GM12878 (cell line): ENCODE data around the gene PLEKHH1. TPM values are rescaled to one million over a fixed set of nuclear protein-coding genes. Genes with fewer than 3 reads are reported as not detected.

Experiments used
- ATAC-seq: fragments of 200-7000 bp; cut with Tn5 transposase; 3 replicates; pipeline ENCODE4 v1.9.1; 2020; ENCODE audit warnings: mild to moderate bottlenecking, moderate library complexity
- BruUV-seq: library from RNA; stranded (reverse); fragments of 400-500 nt; replicated peaks from 2 replicates; lab custom pipeline; 2021; lab: Mats Ljungman, UMichigan
- CTCF ChIA-PET: fragments of 300-600 bp; sonication (Branson Sonifier 250); formaldehyde crosslinking; extraction: SDS; loops from one replicate; lab custom pipeline; 2021; ENCODE audit warnings: inconsistent platforms; lab: Yijun Ruan, JAX
- POLR2A ChIA-PET: fragments of 350-600 bp; formaldehyde crosslinking; extraction: SDS; loops from one replicate; lab custom pipeline; 2021; ENCODE audit warnings: inconsistent platforms; lab: Charles Lee
- RAD21 ChIA-PET: fragments of 300-600 bp; sonication (Branson Sonifier 250); formaldehyde crosslinking; loops from one replicate; lab custom pipeline; 2023; ENCODE audit warnings: antibody characterized with exemption; ENCODE audit not compliant: unreplicated experiment; lab: Charles Lee
- SMC1A ChIA-PET: fragments of 300-600 bp; sonication (Branson Sonifier 250); formaldehyde crosslinking; loops from one replicate; lab custom pipeline; 2023; ENCODE audit not compliant: unreplicated experiment, uncharacterized antibody; lab: Charles Lee
- DNase-seq: peaks from one replicate; pipeline ENCODE4 v3.0.0-alpha.2; 2011; ENCODE audit warnings: low read depth, low spot score
- FAIRE-seq: peaks from 3 replicates; lab custom pipeline; 2011; peaks lifted over from hg19 to GRCh38; lab: Jason Lieb, UNC
- H2AFZ ChIP-seq: 2 replicates; pipeline ENCODE4 v1.6.0; 2011; ENCODE audit warnings: low read depth, low read length, control low read depth; ENCODE audit not compliant: control insufficient read depth
- H3K27ac ChIP-seq: 2 replicates; pipeline ENCODE4 v1.5.1; 2011; ENCODE audit warnings: control low read depth; ENCODE audit not compliant: control insufficient read depth, insufficient read depth
- H3K27me3 ChIP-seq, 2 experiments: replicated peaks in 1 of 2; 2 replicates each; pipeline versions ENCODE4 v1.6.0 to v1.6.1; 2011; ENCODE audit warnings: low read length in 1 of 2; ENCODE audit not compliant: control insufficient read depth in 2 of 2, insufficient read depth in 2 of 2
- H3K36me3 ChIP-seq, 2 experiments: 2 replicates each; pipeline ENCODE4 v1.5.1; 2011; ENCODE audit warnings: low read length in 1 of 2; ENCODE audit not compliant: control insufficient read depth in 2 of 2, insufficient read depth in 2 of 2
- H3K4me1 ChIP-seq: 2 replicates; pipeline ENCODE4 v1.6.1; 2011; ENCODE audit warnings: mild to moderate bottlenecking, low read length, moderate library complexity, mixed read lengths; ENCODE audit not compliant: control insufficient read depth, insufficient read depth
- H3K4me2 ChIP-seq: 2 replicates; pipeline ENCODE4 v1.6.0; 2011; ENCODE audit warnings: control low read depth; ENCODE audit not compliant: control insufficient read depth, insufficient read depth
- H3K4me3 ChIP-seq: fragments of 200-600 bp; sonication (generic); 2 replicates; pipeline ENCODE4 v1.5.1; 2016
- H3K79me2 ChIP-seq: 2 replicates; pipeline ENCODE4 v1.6.0; 2011; ENCODE audit warnings: low read length; ENCODE audit not compliant: control insufficient read depth, insufficient read depth
- H3K9ac ChIP-seq: 2 replicates; pipeline ENCODE4 v1.8.0; 2011; ENCODE audit warnings: low read length, control low read depth, mixed read lengths; ENCODE audit not compliant: control insufficient read depth, insufficient read depth
- H3K9me3 ChIP-seq: replicated peaks from 3 replicates; pipeline ENCODE4 v1.5.1; 2011; ENCODE audit warnings: mild to moderate bottlenecking, low read length; ENCODE audit not compliant: control insufficient read depth, insufficient read depth
- H4K20me1 ChIP-seq: 2 replicates; pipeline ENCODE4 v1.6.0; 2011; ENCODE audit not compliant: control insufficient read depth, insufficient read depth
- ATF3 ChIP-seq: IDR thresholded peaks from 2 replicates; pipeline ENCODE4 v1.6.1; 2011; ENCODE audit warnings: low read depth, mild to moderate bottlenecking, low read length, moderate library complexity, borderline replicate concordance; ENCODE audit errors: extremely low read depth
- BCL11A ChIP-seq: IDR thresholded peaks from 2 replicates; pipeline ENCODE4 v1.6.1; 2011; ENCODE audit warnings: low read depth, low read length
- CREM ChIP-seq: IDR thresholded peaks from 2 replicates; pipeline ENCODE4 v1.6.1; 2014; ENCODE audit warnings: antibody characterized with exemption, low read depth
- FOS ChIP-seq: IDR thresholded peaks from 3 replicates; pipeline ENCODE4 v1.6.1; 2011; ENCODE audit warnings: borderline replicate concordance; ENCODE audit not compliant: insufficient read length; ENCODE audit errors: extremely low read depth
- GABPA ChIP-seq: IDR thresholded peaks from 2 replicates; pipeline ENCODE4 v1.6.1; 2014; ENCODE audit warnings: antibody characterized with exemption, low read depth, mild to moderate bottlenecking, inconsistent platforms
- IKZF1 ChIP-seq: fragments of 450-650 bp; conservative IDR thresholded peaks from 2 replicates; pipeline ENCODE4 v1.6.1; 2017; ENCODE audit warnings: antibody characterized with exemption, mild to moderate bottlenecking
- LARP7 ChIP-seq: fragments of 450-650 bp; IDR thresholded peaks from 2 replicates; pipeline ENCODE4 v1.6.1; 2017; ENCODE audit warnings: mild to moderate bottlenecking
- MXI1 ChIP-seq: fragments of 150-350 bp; IDR thresholded peaks from 2 replicates; pipeline ENCODE4 v1.6.1; 2011; ENCODE audit warnings: low read depth, mild to moderate bottlenecking, inconsistent platforms, low read length, improper control_type of control experiment
- MYB ChIP-seq: fragments of 150-350 bp; IDR thresholded peaks from 2 replicates; pipeline ENCODE4 v1.6.1; 2014; ENCODE audit warnings: mild to moderate bottlenecking, low read depth, low read length, borderline replicate concordance
- NR2C1 ChIP-seq: fragments of 450-650 bp; IDR thresholded peaks from 2 replicates; pipeline ENCODE4 v1.6.1; 2017; ENCODE audit warnings: antibody characterized with exemption, mild to moderate bottlenecking, moderate library complexity
- SIN3A ChIP-seq: IDR thresholded peaks from 2 replicates; pipeline ENCODE4 v1.6.1; 2012; ENCODE audit warnings: low read depth, low read length, improper control_type of control experiment
- SMAD1 ChIP-seq: fragments of 450-650 bp; IDR thresholded peaks from 2 replicates; pipeline ENCODE4 v1.6.1; 2018; ENCODE audit warnings: mild to moderate bottlenecking, low read depth; ENCODE audit not compliant: partially characterized antibody
- TAF1 ChIP-seq: IDR thresholded peaks from 2 replicates; pipeline ENCODE4 v1.6.1; 2011; ENCODE audit warnings: mild to moderate bottlenecking, low read depth, low read length, borderline replicate concordance
- ZNF384 ChIP-seq: IDR thresholded peaks from 2 replicates; pipeline ENCODE4 v1.6.1; 2012; ENCODE audit warnings: low read depth, mild to moderate bottlenecking, low read length, improper control_type of control experiment, borderline replicate concordance
- ZSCAN29 ChIP-seq: fragments of 450-650 bp; IDR thresholded peaks from 2 replicates; pipeline ENCODE4 v1.6.1; 2017; ENCODE audit warnings: mild to moderate bottlenecking, moderate library complexity
- WGBS: methylation state at CpG from one replicate; pipeline ENCODE4 v1.1.6; 2016; ENCODE audit warnings: low lambda C conversion rate; ENCODE audit not compliant: insufficient replicate concordance, insufficient coverage; ENCODE audit errors: missing lambda C conversion rate; 5-methylcytosine and 5-hydroxymethylcytosine counted together
- in situ Hi-C: fragments of 300-500 bp; cut with MboI; formaldehyde crosslinking; loops from 9 replicates; pipeline ENCODE4 v1.14.3; 2018; ENCODE audit warnings: mixed read lengths
- intact Hi-C: fragments of 100-400 bp; cut with micrococcal nuclease; formaldehyde crosslinking; loops from one replicate; pipeline ENCODE4 v1.14.2; 2022; ENCODE audit not compliant: unreplicated experiment
- polyA plus RNA-seq, 11 experiments: library from polyadenylated mRNA; depleted of rRNA in 4 of 11; unstranded in 6 of 11; stranded (reverse) in 5 of 11; fragments of >200 nt; fragmentation: Nextera tagmentation in 4 of 11; fragmentation: Illumina TruSeq in 1 of 11; extraction: Ambion mirVana in 4 of 11; extraction: Trizol in 1 of 11; gene quantifications; 1 replicate in 1 of 11; 2 replicates in 10 of 11; pipeline versions ENCODE4 v1.2.1 to v1.2.3, GENCODE V29; 2011 to 2016; ENCODE audit warnings: inconsistent platforms in 2 of 11, missing spikeins in 2 of 11, low read depth in 1 of 11
- total RNA-seq, 4 experiments: library from RNA; depleted of rRNA in 3 of 4; stranded (reverse); fragments of >200 nt in 3 of 4; fragmentation: Illumina TruSeq in 1 of 4; extraction: Trizol in 1 of 4; gene quantifications; 2 replicates each; pipeline versions ENCODE4 v1.2.1 to v1.2.3, GENCODE V29; 2013 to 2021
- TF ChIP-seq, protein P1 (sequence below): fragments of 450-650 bp; IDR thresholded peaks from 2 replicates; pipeline ENCODE4 v1.6.1; 2017; ENCODE audit warnings: mild to moderate bottlenecking
- TF ChIP-seq, protein P2 (sequence below): IDR thresholded peaks from 2 replicates; pipeline ENCODE4 v1.6.1; 2011; ENCODE audit warnings: mild to moderate bottlenecking, low read depth, low read length, moderate library complexity; ENCODE audit not compliant: insufficient replicate concordance

The PLEKHH1 gene
- total and polyA plus RNA-seq, 10 of the 15 experiments (the other 5 are each of a cell fraction or from before 2014, with no cell fraction given), result 0.11 to 0.95 (median 0.41) TPM

- TF ChIP-seq, protein P1, sequence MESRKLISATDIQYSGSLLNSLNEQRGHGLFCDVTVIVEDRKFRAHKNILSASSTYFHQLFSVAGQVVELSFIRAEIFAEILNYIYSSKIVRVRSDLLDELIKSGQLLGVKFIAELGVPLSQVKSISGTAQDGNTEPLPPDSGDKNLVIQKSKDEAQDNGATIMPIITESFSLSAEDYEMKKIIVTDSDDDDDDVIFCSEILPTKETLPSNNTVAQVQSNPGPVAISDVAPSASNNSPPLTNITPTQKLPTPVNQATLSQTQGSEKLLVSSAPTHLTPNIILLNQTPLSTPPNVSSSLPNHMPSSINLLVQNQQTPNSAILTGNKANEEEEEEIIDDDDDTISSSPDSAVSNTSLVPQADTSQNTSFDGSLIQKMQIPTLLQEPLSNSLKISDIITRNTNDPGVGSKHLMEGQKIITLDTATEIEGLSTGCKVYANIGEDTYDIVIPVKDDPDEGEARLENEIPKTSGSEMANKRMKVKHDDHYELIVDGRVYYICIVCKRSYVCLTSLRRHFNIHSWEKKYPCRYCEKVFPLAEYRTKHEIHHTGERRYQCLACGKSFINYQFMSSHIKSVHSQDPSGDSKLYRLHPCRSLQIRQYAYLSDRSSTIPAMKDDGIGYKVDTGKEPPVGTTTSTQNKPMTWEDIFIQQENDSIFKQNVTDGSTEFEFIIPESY, result no peak
- TF ChIP-seq SMAD1, result no peak
- no peak for TF ChIP-seq MYB
- no peak for TF ChIP-seq FOS
- TF ChIP-seq SIN3A, result no peak
- no peak for TF ChIP-seq TAF1
- TF ChIP-seq BCL11A, result no peak
- no peak for TF ChIP-seq ZNF384
- no peak for TF ChIP-seq CREM
- TF ChIP-seq LARP7, result no peak
Observed at GRCh38 chr14:67566908-67567307, 33.8 kb downstream of the PLEKHH1 start (continued).

GRCh38 chr14:67567654-67568053 lies 34.6 kb downstream of the PLEKHH1 start:
- DNase-seq, result no peak
- TF ChIP-seq SMAD1 (no peak), MXI1 (no peak), SIN3A (no peak), ATF3 (no peak), GABPA (no peak), IKZF1 (no peak), ZSCAN29 (no peak), NR2C1 (no peak)
- TF ChIP-seq, protein P2, sequence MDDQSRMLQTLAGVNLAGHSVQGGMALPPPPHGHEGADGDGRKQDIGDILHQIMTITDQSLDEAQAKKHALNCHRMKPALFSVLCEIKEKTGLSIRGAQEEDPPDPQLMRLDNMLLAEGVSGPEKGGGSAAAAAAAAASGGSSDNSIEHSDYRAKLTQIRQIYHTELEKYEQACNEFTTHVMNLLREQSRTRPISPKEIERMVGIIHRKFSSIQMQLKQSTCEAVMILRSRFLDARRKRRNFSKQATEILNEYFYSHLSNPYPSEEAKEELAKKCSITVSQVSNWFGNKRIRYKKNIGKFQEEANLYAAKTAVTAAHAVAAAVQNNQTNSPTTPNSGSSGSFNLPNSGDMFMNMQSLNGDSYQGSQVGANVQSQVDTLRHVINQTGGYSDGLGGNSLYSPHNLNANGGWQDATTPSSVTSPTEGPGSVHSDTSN, result no peak
- no peaks in the 10 kb centered on the region for H3K4me1 ChIP-seq
- ChIA-PET POLR2A (interaction anchor here (0.5 to 0.6 kb wide), 2 partner anchors 139 to 343 kb away, joined by 3 to 5 read pairs; no protein-coding TSS in a partner anchor), SMC1A (interaction anchor here (1.1 to 1.2 kb wide), 5 partner anchors 17 to 147 kb away, joined by 3 to 5 read pairs (median 4); no protein-coding TSS in a partner anchor), RAD21 (interaction anchor here (2.2 to 5.8 kb wide), 2 partner anchors 41 to 140 kb away, joined by 9 to 176 read pairs; no protein-coding TSS in a partner anchor), CTCF (interaction anchor here (0.6 to 27.6 kb wide), 8 partner anchors 9 to 144 kb away, joined by 3 to 583 read pairs (median 3); no protein-coding TSS in a partner anchor)
- no TSS peak for BruUV-seq
- H3K79me2 ChIP-seq, result no peaks in the 10 kb centered on the region
- no peak overlapping the region for H3K4me3 ChIP-seq
- no peak overlapping the region for H3K4me2 ChIP-seq
- FAIRE-seq, result no peak
- no peak overlapping the region for H3K9ac ChIP-seq
- no peak for ATAC-seq
- 40% methylated on average over 3 of the region's 3 CpGs for WGBS
- H3K9me3 ChIP-seq, result no peaks in the 10 kb centered on the region
- in situ Hi-C loops (loop anchor here (5.0 kb wide), 1 partner anchor 140 kb away; no protein-coding TSS in a partner anchor), intact Hi-C loops (no loop called here)
- no peaks in the 10 kb centered on the region for H3K36me3 ChIP-seq
- no peaks in the 10 kb centered on the region for H4K20me1 ChIP-seq
- no peaks in the 10 kb centered on the region for H3K27me3 ChIP-seq
- H2AFZ ChIP-seq, result no peak overlapping the region
- H3K27ac ChIP-seq, result no peak overlapping the region
